ENCODE measurements around the gene TRIM3.

The TRIM3 gene

DNA sequence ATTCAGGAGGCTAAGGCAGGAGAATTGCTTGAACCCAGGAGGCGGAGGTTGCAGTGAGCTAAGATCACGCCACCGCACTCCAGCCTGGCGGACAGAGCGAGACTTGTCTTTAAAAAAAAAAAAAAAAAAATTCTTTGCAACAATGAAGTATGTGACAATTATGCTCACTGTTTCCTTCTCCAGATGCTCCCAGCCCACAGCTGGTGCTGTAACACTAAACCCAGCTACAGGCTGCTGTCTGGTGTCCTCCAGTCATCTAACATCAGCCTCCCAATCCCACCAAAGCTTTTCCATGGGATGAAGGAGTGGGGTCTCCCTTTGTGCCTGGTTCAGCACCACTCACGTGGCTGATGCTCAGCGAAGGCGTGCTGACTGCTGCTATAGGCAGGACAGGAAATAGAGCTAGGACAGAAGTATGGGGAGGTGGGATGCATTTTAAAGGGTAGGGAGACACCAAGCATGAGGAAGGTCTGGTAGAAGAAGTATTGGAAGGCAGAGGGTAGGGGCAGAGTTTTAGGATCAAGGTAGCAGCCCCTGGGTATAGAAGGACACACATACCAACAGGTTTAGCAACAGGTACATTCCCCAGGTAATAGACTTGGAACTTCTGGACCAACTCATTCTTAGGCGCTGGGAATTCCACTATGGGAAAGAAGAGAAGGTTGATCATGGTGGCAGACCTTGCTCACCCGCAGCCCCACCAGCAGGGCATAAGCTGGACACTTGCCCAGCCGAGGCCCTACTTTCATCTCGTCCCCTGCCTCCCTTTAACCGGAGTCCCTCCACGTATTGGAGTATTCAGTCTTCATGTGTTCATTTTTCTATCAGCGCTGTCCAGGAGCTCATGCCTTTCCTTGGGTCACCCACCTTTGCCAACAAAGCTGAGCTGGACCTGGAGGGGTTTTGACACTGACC is 73.1 kb downstream of the TRIM3 start:
- DNase-seq: no peak
